HUES48 (cell line): ENCODE measurements around the gene GPR55.

Experiments used
- H3K27ac ChIP-seq: one replicate; pipeline ENCODE4 v1.7.0; 2013; ENCODE audit warnings: low read depth, low read length, inconsistent platforms
- H3K27me3 ChIP-seq: 2 replicates; pipeline ENCODE4 v1.6.1; 2013; ENCODE audit warnings: mild to moderate bottlenecking, low read length; ENCODE audit not compliant: control insufficient read depth, insufficient read depth
- H3K36me3 ChIP-seq: 2 replicates; pipeline ENCODE4 v1.6.1; 2013; ENCODE audit warnings: low read length; ENCODE audit not compliant: control insufficient read depth, insufficient read depth
- H3K4me1 ChIP-seq: 2 replicates; pipeline ENCODE4 v1.6.1; 2013; ENCODE audit warnings: mild to moderate bottlenecking, low read length; ENCODE audit not compliant: control insufficient read depth, insufficient read depth
- H3K4me3 ChIP-seq: 2 replicates; pipeline ENCODE4 v1.5.1; 2013; ENCODE audit warnings: mild to moderate bottlenecking, low read depth, low read length
- H3K9ac ChIP-seq: 2 replicates; pipeline ENCODE4 v1.6.1; 2013; ENCODE audit warnings: mild to moderate bottlenecking, low read depth, low read length, moderate library complexity
- H3K9me3 ChIP-seq: 2 replicates; pipeline ENCODE4 v1.6.1; 2013; ENCODE audit warnings: low read length; ENCODE audit not compliant: control insufficient read depth, insufficient read depth

GPR55 gene

DNA sequence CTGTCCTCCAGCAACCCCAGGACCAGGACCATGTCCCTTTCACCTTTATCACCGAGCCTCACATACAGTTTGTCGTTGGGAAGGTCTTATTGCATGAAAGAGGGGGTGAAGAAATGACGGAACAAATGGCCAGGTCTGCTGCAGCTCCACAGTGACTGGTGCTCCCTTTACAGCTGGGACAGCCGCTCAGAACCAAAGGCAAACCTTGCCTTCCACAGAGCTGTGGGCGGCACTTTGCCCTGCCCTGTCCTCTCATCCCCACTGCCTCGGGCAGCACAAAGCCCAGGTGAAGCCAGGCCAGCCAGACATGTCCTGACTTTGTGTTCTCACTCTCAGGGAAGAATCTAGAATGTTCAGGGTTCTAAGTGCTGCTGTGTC lies 961 bp downstream of the GPR55 start:
- no peaks in the 10 kb centered on the region for H3K36me3 ChIP-seq
- no peaks in the 10 kb centered on the region for H3K27me3 ChIP-seq
- no peak overlapping the region for H3K9ac ChIP-seq
- no peak overlapping the region for H3K4me3 ChIP-seq
- no peak overlapping the region for H3K27ac ChIP-seq
- H3K4me1 ChIP-seq = peaks cover 3% of the 10 kb centered on the region; the same call in 1 of the 2 replicates
- no peaks in the 10 kb centered on the region for H3K9me3 ChIP-seq

- Histone ChIP-seq H3K4me3 (no peak overlapping the region), H3K27ac (no peak overlapping the region), H3K36me3 (no peaks in the 10 kb centered on the region), H3K9me3 (no peaks in the 10 kb centered on the region), H3K27me3 (no peaks in the 10 kb centered on the region), H3K9ac (no peak overlapping the region), H3K4me1 (peaks cover 3% of the 10 kb centered on the region; the same call in 1 of the 2 replicates)
Observed at GRCh38 chr2:230922951-230923717, 1.9 kb downstream of the GPR55 start.

GRCh38 chr2:230921806-230922595 lies 3.0 kb downstream of the GPR55 start:
- Histone ChIP-seq H3K27me3 (no peaks in the 10 kb centered on the region), H3K27ac (no peak overlapping the region), H3K9ac (no peak overlapping the region), H3K4me3 (no peak overlapping the region), H3K4me1 (peaks cover 3% of the 10 kb centered on the region; the same call in 1 of the 2 replicates), H3K9me3 (no peaks in the 10 kb centered on the region), H3K36me3 (no peaks in the 10 kb centered on the region)

DNA sequence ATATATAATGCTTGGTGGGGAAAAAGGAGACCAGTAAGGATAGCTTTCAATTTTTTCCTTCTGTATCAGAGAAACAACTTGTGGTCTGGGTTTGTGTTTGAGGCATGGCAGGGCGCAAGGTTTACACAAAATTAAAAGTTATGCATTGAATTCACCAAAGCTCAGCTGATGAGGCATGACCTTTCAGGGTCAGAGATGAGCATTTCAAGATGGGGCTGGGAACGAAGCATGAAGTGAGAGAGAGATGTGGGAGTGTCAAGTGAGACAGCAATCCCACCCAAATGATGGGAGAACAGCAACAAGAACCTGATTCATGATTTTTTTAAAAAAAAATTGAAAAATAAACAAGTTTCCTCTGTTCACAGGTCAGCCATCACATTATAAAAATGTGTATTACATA lies 4.9 kb downstream of the GPR55 start:
- H3K27me3 ChIP-seq = no peaks in the 10 kb centered on the region
- peaks cover 3% of the 10 kb centered on the region; the same call in 1 of the 2 replicates for H3K4me1 ChIP-seq
- no peaks in the 10 kb centered on the region for H3K9me3 ChIP-seq
- no peak overlapping the region for H3K27ac ChIP-seq
- no peak overlapping the region for H3K9ac ChIP-seq
- no peak overlapping the region for H3K4me3 ChIP-seq
- no peaks in the 10 kb centered on the region for H3K36me3 ChIP-seq

- H3K4me1 ChIP-seq = peaks cover 3% of the 10 kb centered on the region; the same call in 1 of the 2 replicates
- no peak overlapping the region for H3K9ac ChIP-seq
- H3K36me3 ChIP-seq = no peaks in the 10 kb centered on the region
- no peaks in the 10 kb centered on the region for H3K9me3 ChIP-seq
- no peak overlapping the region for H3K4me3 ChIP-seq
- H3K27me3 ChIP-seq = no peaks in the 10 kb centered on the region
- no peak overlapping the region for H3K27ac ChIP-seq
Observed at GRCh38 chr2:230919681-230920080, 5.4 kb downstream of the GPR55 start.

GRCh38 chr2:230919240-230919639 lies 5.8 kb downstream of the GPR55 start:
- Histone ChIP-seq H3K4me1 (peaks cover 3% of the 10 kb centered on the region; the same call in 1 of the 2 replicates), H3K4me3 (no peak overlapping the region), H3K36me3 (no peaks in the 10 kb centered on the region), H3K27ac (no peak overlapping the region), H3K9me3 (no peaks in the 10 kb centered on the region), H3K27me3 (no peaks in the 10 kb centered on the region), H3K9ac (no peak overlapping the region)

DNA sequence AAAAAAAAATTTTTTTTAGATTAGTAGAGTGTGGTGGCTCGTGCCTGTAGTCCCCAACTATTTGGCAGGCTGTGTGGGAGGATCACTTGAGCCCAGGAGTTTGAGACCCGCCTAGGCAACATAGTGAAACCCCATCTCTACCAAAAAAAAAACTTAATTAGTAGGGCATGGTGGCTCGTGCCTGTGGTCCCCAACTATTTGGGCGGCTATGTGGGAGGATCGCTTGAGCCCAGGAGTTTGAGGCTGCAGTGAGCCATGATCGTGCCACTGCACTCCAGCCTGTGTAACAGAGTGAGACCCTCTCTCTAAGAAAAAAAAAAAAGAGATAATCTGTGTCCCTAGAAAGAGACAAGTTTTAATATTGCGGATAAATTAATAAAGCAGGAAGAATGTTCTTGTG lies 8.8 kb downstream of the GPR55 start:
- Histone ChIP-seq H3K36me3 (no peaks in the 10 kb centered on the region), H3K9me3 (no peaks in the 10 kb centered on the region), H3K27ac (no peak overlapping the region), H3K4me1 (no peaks in the 10 kb centered on the region), H3K9ac (no peak overlapping the region), H3K4me3 (no peak overlapping the region), H3K27me3 (no peaks in the 10 kb centered on the region)

DNA sequence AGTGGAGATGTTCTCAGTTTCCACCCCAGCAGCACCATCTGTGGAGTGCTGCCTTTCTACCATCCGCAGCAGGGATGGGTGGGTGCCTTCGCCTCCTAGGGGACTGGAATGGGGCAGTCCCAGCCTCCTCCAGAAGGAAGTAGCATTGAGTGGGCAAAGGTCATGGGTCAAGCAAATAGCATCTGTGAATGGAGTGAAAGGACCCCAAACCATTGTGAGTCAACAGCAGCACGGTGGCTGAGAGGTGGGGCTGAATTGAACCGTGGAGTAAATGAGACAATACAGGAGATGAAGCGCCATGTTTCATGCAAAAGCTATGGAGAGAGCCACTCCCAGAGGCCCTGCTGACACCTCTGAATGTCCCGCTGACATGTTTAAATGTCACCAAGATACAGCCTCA lies 9.7 kb downstream of the GPR55 start:
- Histone ChIP-seq H3K36me3 (no peaks in the 10 kb centered on the region), H3K9me3 (no peaks in the 10 kb centered on the region), H3K9ac (no peak overlapping the region), H3K4me1 (no peaks in the 10 kb centered on the region), H3K4me3 (no peak overlapping the region), H3K27ac (no peak overlapping the region), H3K27me3 (no peaks in the 10 kb centered on the region)

DNA sequence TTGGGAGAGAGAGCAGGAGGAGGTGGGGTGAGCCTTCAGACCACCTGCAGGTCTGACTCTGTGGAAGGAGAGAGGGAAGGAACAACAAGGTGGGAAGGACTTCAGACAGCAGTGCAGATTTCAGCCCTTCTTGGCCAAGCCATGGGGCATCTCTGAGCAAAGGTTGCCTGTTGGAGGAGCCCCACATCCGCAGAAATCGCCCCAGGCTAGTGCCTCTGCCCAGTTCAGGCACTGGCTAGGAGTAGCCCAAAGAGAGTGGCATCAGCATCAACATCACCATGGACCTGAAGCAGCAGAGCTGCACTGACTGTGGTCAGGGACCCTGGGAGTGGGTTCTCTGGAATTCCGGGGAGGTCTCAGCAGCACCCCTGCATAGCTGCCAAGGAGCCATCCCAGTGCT lies 10.2 kb downstream of the GPR55 start:
- Histone ChIP-seq H3K4me3 (no peak overlapping the region), H3K4me1 (no peaks in the 10 kb centered on the region), H3K9ac (no peak overlapping the region), H3K9me3 (no peaks in the 10 kb centered on the region), H3K27ac (no peak overlapping the region), H3K27me3 (no peaks in the 10 kb centered on the region), H3K36me3 (no peaks in the 10 kb centered on the region)

GRCh38 chr2:230913406-230914143 lies 11.5 kb downstream of the GPR55 start:
- Histone ChIP-seq H3K27ac (no peak overlapping the region), H3K27me3 (no peaks in the 10 kb centered on the region), H3K36me3 (no peaks in the 10 kb centered on the region), H3K4me1 (no peaks in the 10 kb centered on the region), H3K9me3 (no peaks in the 10 kb centered on the region), H3K4me3 (no peak overlapping the region), H3K9ac (no peak overlapping the region)

- Histone ChIP-seq H3K4me1 (no peaks in the 10 kb centered on the region), H3K4me3 (no peak overlapping the region), H3K27me3 (no peaks in the 10 kb centered on the region), H3K9me3 (no peaks in the 10 kb centered on the region), H3K27ac (no peak overlapping the region), H3K36me3 (no peaks in the 10 kb centered on the region), H3K9ac (no peak overlapping the region)
Observed at GRCh38 chr2:230912724-230913123, 12.3 kb downstream of the GPR55 start.
